ENCODE measurements around the gene FUCA1. TPM values are rescaled to one million over a fixed set of nuclear protein-coding genes. Genes with fewer than 3 reads are reported as not detected.

FUCA1 gene
- total and polyA plus RNA-seq, 2 of the 8 experiments (the other 6 are each of a cell fraction or from before 2014, with no cell fraction given), result 5.9 to 6.4 TPM

- Histone ChIP-seq H2BK5ac (ENCODE audit: low read depth, low read length) (no peak overlapping the region), H2BK12ac (ENCODE audit: low read depth, low read length) (no peak overlapping the region; the same call in 1 of the 2 replicates), H2AK5ac (ENCODE audit: low read depth, low read length) (no peak overlapping the region; the same call in 1 of the 2 replicates), H3K18ac (ENCODE audit: extremely low read depth, low read length) (no peak overlapping the region), H4K20me1 (replicated peaks in 1 of 2; ENCODE audit: control insufficient read depth in 1 of 2, insufficient read depth in 2 of 2, low read length in 2 of 2) (no peaks in the 10 kb centered on the region), H4K8ac (ENCODE audit: extremely low read depth, insufficient read depth, low read length) (no peak overlapping the region), H3K14ac (ENCODE audit: insufficient read length) (no peak overlapping the region), H3K9me3 (ENCODE audit: insufficient read depth in 2 of 2, low read depth in 1 of 2, low read length in 1 of 2) (no peaks in the 10 kb centered on the region), H3K4ac (replicated peaks; ENCODE audit: insufficient read length, low read depth, low read length) (no peak overlapping the region), H3K9ac (replicated peaks in 1 of 4; ENCODE audit: extremely low read depth in 1 of 4, low read depth in 3 of 4, low read length in 3 of 4) (no peak overlapping the region; a peak in 1 of 7 replicates), H3K79me1 (ENCODE audit: low read depth, low read length) (no peaks in the 10 kb centered on the region), H3K4me1 (replicated peaks in 1 of 4; ENCODE audit: control insufficient read depth in 3 of 4, insufficient read depth in 4 of 4, low read length in 3 of 4) (peaks cover 4 to 6% (median 4%) of the 10 kb centered on the region in 4 experiments), H3K4me2 (ENCODE audit: insufficient read depth in 1 of 2, low read depth in 2 of 2, low read length in 2 of 2) (no peak overlapping the region), H3K27ac (ENCODE audit: low read depth, low read length) (no peak overlapping the region), H2BK15ac (ENCODE audit: low read length) (0 out of 2 replicates have a peak overlapping the region, but pooled peaks have one; percentile 40), H3K23me2 (ENCODE audit: low read depth, low read length) (no peaks in the 10 kb centered on the region), H3K79me2 (ENCODE audit: control insufficient read depth in 1 of 2, insufficient read depth in 2 of 2, low read length in 2 of 2) (no peaks in the 10 kb centered on the region), H3K56ac (replicated peaks; ENCODE audit: insufficient read length, low read depth, low read length) (no peak overlapping the region), H3K27me3 (replicated peaks in 1 of 4; ENCODE audit: control insufficient read depth in 3 of 4, extremely low read depth in 1 of 4, insufficient read depth in 3 of 4, low read length in 3 of 4) (peaks cover 0 to 3% (median 1%) of the 10 kb centered on the region in 4 experiments; a peak in 2 of 7 replicates), H3K36me3 (ENCODE audit: control insufficient read depth in 2 of 4, insufficient read depth in 4 of 4, low read length in 3 of 4) (no peaks in the 10 kb centered on the region; a peak in 1 of 8 replicates), H4K91ac (replicated peaks; ENCODE audit: insufficient read length, low read length) (no peak overlapping the region), H2BK20ac (ENCODE audit: low read length) (no peak overlapping the region), H3K4me3 (ENCODE audit: extremely low read depth in 1 of 4, insufficient read depth in 2 of 4, low read depth in 3 of 4, low read length in 4 of 4) (no peak overlapping the region), H3K23ac (ENCODE audit: insufficient read length) (no peak overlapping the region), H2AFZ (ENCODE audit: low read length) (no peak overlapping the region), H2BK120ac (replicated peaks; ENCODE audit: low read depth, low read length) (no peak overlapping the region), H4K5ac (ENCODE audit: insufficient read length, low read depth, low read length) (no peak overlapping the region)
- FAIRE-seq, result no peak
- ChIA-PET CTCF (ENCODE audit: partially characterized antibody) (interaction anchor here (0.7 to 5.1 kb wide), 3 partner anchors 21 to 102 kb away, joined by 3 to 28 read pairs (median 4); no protein-coding TSS in a partner anchor), POLR2A (ENCODE audit: partially characterized antibody) (interaction anchor here (1.1 to 1.2 kb wide), 2 partner anchors 28 to 139 kb away, joined by 3 read pairs; no protein-coding TSS in a partner anchor)
- 87% methylated on average over 10 of the region's 10 CpGs; no CpG with 5 or more reads in 1 of the 2 experiments for WGBS, 2 experiments (ENCODE audit: extremely low coverage in 1 of 2, insufficient coverage in 1 of 2, insufficient read length in 1 of 2, insufficient replicate concordance in 2 of 2, low coverage in 1 of 2, low lambda C conversion rate in 2 of 2, missing lambda C conversion rate in 1 of 2)
- no peak for DNase-seq (ENCODE audit: low read depth in 1 of 2, low spot score in 2 of 2)
- TF ChIP-seq TBP (IDR thresholded peaks at IDR 0.05; ENCODE audit: low read depth, low read length) (no peak), MAFK (IDR thresholded peaks at IDR 0.05; ENCODE audit: low read depth, low read length) (no peak), TCF12 (IDR thresholded peaks at IDR 0.05; ENCODE audit: low read depth, low read length) (no peak), GTF2F1 (IDR thresholded peaks at IDR 0.05; ENCODE audit: borderline replicate concordance, low read depth, low read length) (no peak), CBX8 (IDR thresholded peaks at IDR 0.05; ENCODE audit: borderline replicate concordance, low read depth, low read length) (no peak), CEBPB (IDR thresholded peaks at IDR 0.05; ENCODE audit: low read depth, low read length) (no peak), SUZ12 (IDR thresholded peaks at IDR 0.05; ENCODE audit: low read length) (no peak)
These were observed 41.3 kb upstream of the FUCA1 start for GRCh38 chr1:23909412-23909811.

Measured in H1 (cell line).